Sciatic nerve (tissue), 2 donors: ENCODE results near the gene ZNF618. TPM values are rescaled to one million over a fixed set of nuclear protein-coding genes. Genes with fewer than 3 reads are reported as not detected.
A peak's percentile ranks its signal among the peaks of the same experiment; 100 is the strongest.

Source experiments
- ATAC-seq: fragments of 200-7000 bp; cut with Tn5 transposase; one replicate; pipeline ENCODE4 v1.9.1; 2020; ENCODE audit warnings: mild to moderate bottlenecking, moderate library complexity
- DNase-seq: peaks from one replicate; pipeline ENCODE4 v3.0.0-alpha.2; 2020; ENCODE audit warnings: low spot score
- intact Hi-C: fragments of 100-400 bp; cut with DNase I; formaldehyde crosslinking; loops from one replicate; pipeline ENCODE4 v1.14.2; 2022
- total RNA-seq: library from RNA; stranded (reverse); fragmentation: NEBNext Ultra II Directional; extraction: Animal tissue kit (Norgen Biotek cat#: 25700); gene quantifications from one replicate; pipeline ENCODE4 v1.2.1, GENCODE V29; 2021
- donor health status: DM: no; HTN: no; CAD: no.
- donor health status: DM: no; HTN: no; CAD: no.

The ZNF618 gene
- total RNA-seq, 1 donor from 2014 or later: 15.5 TPM

- ATAC-seq: no peak
- intact Hi-C loops: no loop called here
These were observed 52.2 kb downstream of the ZNF618 start for GRCh38 chr9:113928269-113928668.

GRCh38 chr9:113929634-113930389, 53.7 kb downstream of the ZNF618 start:
- DNase-seq: no peak
- no peak for ATAC-seq
- intact Hi-C loops: no loop called here

More at GRCh38 chr9:113928269-113928668, 52.2 kb downstream of the ZNF618 start:
- no peak for DNase-seq

GRCh38 chr9:113930390-113930783, 54.3 kb downstream of the ZNF618 start:
- DNase-seq (no peak), ATAC-seq (no peak)
- intact Hi-C loops: no loop called here

- intact Hi-C loops: no loop called here
- ATAC-seq (no peak), DNase-seq (no peak)
These were observed 55.0 kb downstream of the ZNF618 start for GRCh38 chr9:113931140-113931539.

GRCh38 chr9:113931777-113932176, 55.7 kb downstream of the ZNF618 start:
- intact Hi-C loops: no loop called here
- ATAC-seq (no peak), DNase-seq (no peak)

- intact Hi-C loops: no loop called here
- ATAC-seq: peak; percentile 68
- DNase-seq: no peak
These were observed 56.9 kb downstream of the ZNF618 start for GRCh38 chr9:113932906-113933584.

GRCh38 chr9:113933671-113934070, 57.6 kb downstream of the ZNF618 start:
- DNase-seq (no peak), ATAC-seq (no peak)
- intact Hi-C loops: no loop called here

GRCh38 chr9:113934167-113934828, 58.2 kb downstream of the ZNF618 start:
- ATAC-seq (no peak), DNase-seq (no peak)
- intact Hi-C loops: no loop called here

GRCh38 chr9:113934829-113935676, 58.9 kb downstream of the ZNF618 start:
- DNase-seq: no peak
- ATAC-seq: peak; percentile 15
- intact Hi-C loops: no loop called here

GRCh38 chr9:113935677-113936380, 59.7 kb downstream of the ZNF618 start:
- DNase-seq (no peak), ATAC-seq (no peak)
- intact Hi-C loops: no loop called here

GRCh38 chr9:113940077-113940476, 64.0 kb downstream of the ZNF618 start:
- ATAC-seq (no peak), DNase-seq (no peak)
- intact Hi-C loops: no loop called here

GRCh38 chr9:113941056-113941455, 64.9 kb downstream of the ZNF618 start:
- intact Hi-C loops: no loop called here
- no peak for ATAC-seq
- DNase-seq: no peak

- no peak for DNase-seq
- intact Hi-C loops: no loop called here
These were observed 65.4 kb downstream of the ZNF618 start for GRCh38 chr9:113941526-113941925.

GRCh38 chr9:113943112-113944009, 67.3 kb downstream of the ZNF618 start:
- peak; percentile 89 for ATAC-seq
- DNase-seq: no peak
- intact Hi-C loops: no loop called here

More at GRCh38 chr9:113941526-113941925, 65.4 kb downstream of the ZNF618 start:
- ATAC-seq: no peak

GRCh38 chr9:113945784-113946183, 69.7 kb downstream of the ZNF618 start:
- no peak for ATAC-seq
- intact Hi-C loops: no loop called here
- DNase-seq: no peak

GRCh38 chr9:113946496-113947115, 70.5 kb downstream of the ZNF618 start:
- intact Hi-C loops: no loop called here
- no peak for ATAC-seq
- DNase-seq: no peak

GRCh38 chr9:113947941-113948340, 71.8 kb downstream of the ZNF618 start:
- ATAC-seq: no peak
- no peak for DNase-seq
- intact Hi-C loops: no loop called here
